Stomach (tissue), 9 donors: ENCODE results near the gene PFDN5. TPM values are rescaled to one million over a fixed set of nuclear protein-coding genes. Genes with fewer than 3 reads are reported as not detected.

Source experiments
- DNase-seq, 2 donors: peaks; one replicate each; pipeline versions ENCODE4 v3.0.0 to v3.0.0-alpha.2; 2013 to 2019
- H3K27ac ChIP-seq, 5 donors: fragments of 200-600 bp in 4 of 5; sonication (generic) in 4 of 5; one replicate each; pipeline ENCODE4 v1.5.1; 2013 to 2019; ENCODE audit warnings: mild to moderate bottlenecking in 1 of 5, moderate library complexity in 1 of 5
- H3K27me3 ChIP-seq, 3 donors: fragments of 200-600 bp; sonication (generic); one replicate each; pipeline ENCODE4 v1.5.1; 2017 to 2019; ENCODE audit warnings: mixed run types in 1 of 3
- H3K36me3 ChIP-seq, 4 donors: fragments of 200-600 bp; sonication (generic); 1 replicate in 3 of 4; 2 replicates in 1 of 4; pipeline ENCODE4 v1.5.1; 2016 to 2019
- H3K4me1 ChIP-seq, 4 donors: fragments of 200-600 bp; sonication (generic); one replicate each; pipeline ENCODE4 v1.5.1; 2016 to 2019
- H3K4me3 ChIP-seq, 4 donors: fragments of 200-600 bp; sonication (generic) in 3 of 4; one replicate each; pipeline ENCODE4 v1.5.1; 2016 to 2019; ENCODE audit warnings: mild to moderate bottlenecking in 1 of 4
- H3K9me3 ChIP-seq, 4 donors: fragments of 200-600 bp; sonication (generic); one replicate each; pipeline ENCODE4 v1.5.1; 2016 to 2019
- EP300 ChIP-seq: sonication (generic); formaldehyde crosslinking; IDR thresholded peaks from one replicate; pipeline ENCODE4 v1.6.1; 2017; ENCODE audit warnings: antibody characterized with exemption
- POLR2A ChIP-seq, 4 donors: fragments of 450-650 bp; IDR thresholded peaks; one replicate each; pipeline ENCODE4 v1.6.1; 2016; ENCODE audit warnings: antibody characterized with exemption in 4 of 4, control low read depth in 2 of 4, mild to moderate bottlenecking in 1 of 4, moderate library complexity in 1 of 4
- POLR2AphosphoS5 ChIP-seq, 3 donors: sonication (generic); formaldehyde crosslinking; IDR thresholded peaks; one replicate each; pipeline ENCODE4 v1.6.1; 2016; ENCODE audit warnings: antibody characterized with exemption in 3 of 3
- WGBS, 5 donors: extraction: QIAGEN DNeasy Blood & Tissue Kit in 3 of 5; methylation state at CpG; one replicate each; pipeline versions ENCODE4 v1.1.5 to v1.1.7; 2013 to 2018; 5-methylcytosine and 5-hydroxymethylcytosine counted together
- intact Hi-C: fragments of 100-400 bp; cut with DNase I; formaldehyde crosslinking; loops from one replicate; pipeline ENCODE4 v1.15.1; 2023; ENCODE audit warnings: low total_unique reads
- polyA plus RNA-seq, 3 donors: library from polyadenylated mRNA; stranded (reverse); fragments of 200-250 nt; gene quantifications; one replicate each; pipeline ENCODE4 v1.2.3, GENCODE V29; 2013
- total RNA-seq, 5 donors: library from RNA; depleted of rRNA; stranded (reverse); fragments of >200 nt; gene quantifications; one replicate each; pipeline versions ENCODE4 v1.1.0 to v1.2.3, GENCODE V29; 2014 to 2016
- TF ChIP-seq, protein P1 (sequence below), 7 experiments: fragments of 450-650 bp in 4 of 7; fragments of 200-600 bp in 3 of 7; sonication (generic) in 3 of 7; IDR thresholded peaks; one replicate each; pipeline ENCODE4 v1.5.1; 2016 to 2019; ENCODE audit warnings: antibody characterized with exemption in 7 of 7, control low read depth in 2 of 7, mild to moderate bottlenecking in 1 of 7
- donor health status: healthy with polysubstance abuse.
- donor health status: Bipolar disorder and iron deficiency.
- donor health status: healthy.

PFDN5 gene
- total and polyA plus RNA-seq, 8 donors, result 207 to 1,886 (median 560) TPM

- intact Hi-C loops, result no loop called here
- peaks cover 0 to 6% (median 2%) of the 10 kb centered on the region in 4 donors for H3K36me3 ChIP-seq
- H3K27ac ChIP-seq, result peak overlapping the region; percentile 81 to 94 (median 91)
- TF ChIP-seq, protein P1, sequence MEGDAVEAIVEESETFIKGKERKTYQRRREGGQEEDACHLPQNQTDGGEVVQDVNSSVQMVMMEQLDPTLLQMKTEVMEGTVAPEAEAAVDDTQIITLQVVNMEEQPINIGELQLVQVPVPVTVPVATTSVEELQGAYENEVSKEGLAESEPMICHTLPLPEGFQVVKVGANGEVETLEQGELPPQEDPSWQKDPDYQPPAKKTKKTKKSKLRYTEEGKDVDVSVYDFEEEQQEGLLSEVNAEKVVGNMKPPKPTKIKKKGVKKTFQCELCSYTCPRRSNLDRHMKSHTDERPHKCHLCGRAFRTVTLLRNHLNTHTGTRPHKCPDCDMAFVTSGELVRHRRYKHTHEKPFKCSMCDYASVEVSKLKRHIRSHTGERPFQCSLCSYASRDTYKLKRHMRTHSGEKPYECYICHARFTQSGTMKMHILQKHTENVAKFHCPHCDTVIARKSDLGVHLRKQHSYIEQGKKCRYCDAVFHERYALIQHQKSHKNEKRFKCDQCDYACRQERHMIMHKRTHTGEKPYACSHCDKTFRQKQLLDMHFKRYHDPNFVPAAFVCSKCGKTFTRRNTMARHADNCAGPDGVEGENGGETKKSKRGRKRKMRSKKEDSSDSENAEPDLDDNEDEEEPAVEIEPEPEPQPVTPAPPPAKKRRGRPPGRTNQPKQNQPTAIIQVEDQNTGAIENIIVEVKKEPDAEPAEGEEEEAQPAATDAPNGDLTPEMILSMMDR (IDR thresholded peaks at IDR 0.05), result no peak
- no peak for TF ChIP-seq POLR2A (IDR thresholded peaks at IDR 0.05)
- no peak for TF ChIP-seq EP300
- no peak for TF ChIP-seq POLR2AphosphoS5 (IDR thresholded peaks at IDR 0.05)
- peaks cover 23 to 53% (median 52%) of the 10 kb centered on the region in 4 donors for H3K4me1 ChIP-seq
- H3K27me3 ChIP-seq, result peaks cover 0 to 21% (median 0%) of the 10 kb centered on the region in 3 donors
- H3K4me3 ChIP-seq, result peak overlapping the region; percentile 52 to 70 (median 62)
- peak; percentile 35 to 68 for DNase-seq
- no peaks in the 10 kb centered on the region for H3K9me3 ChIP-seq
- 8 to 25% (median 12%) methylated on average over 25 to 28 of the region's 28 CpGs for WGBS, 5 donors
Observed at GRCh38 chr12:53324113-53324778, 28.9 kb downstream of the PFDN5 start.

DNA sequence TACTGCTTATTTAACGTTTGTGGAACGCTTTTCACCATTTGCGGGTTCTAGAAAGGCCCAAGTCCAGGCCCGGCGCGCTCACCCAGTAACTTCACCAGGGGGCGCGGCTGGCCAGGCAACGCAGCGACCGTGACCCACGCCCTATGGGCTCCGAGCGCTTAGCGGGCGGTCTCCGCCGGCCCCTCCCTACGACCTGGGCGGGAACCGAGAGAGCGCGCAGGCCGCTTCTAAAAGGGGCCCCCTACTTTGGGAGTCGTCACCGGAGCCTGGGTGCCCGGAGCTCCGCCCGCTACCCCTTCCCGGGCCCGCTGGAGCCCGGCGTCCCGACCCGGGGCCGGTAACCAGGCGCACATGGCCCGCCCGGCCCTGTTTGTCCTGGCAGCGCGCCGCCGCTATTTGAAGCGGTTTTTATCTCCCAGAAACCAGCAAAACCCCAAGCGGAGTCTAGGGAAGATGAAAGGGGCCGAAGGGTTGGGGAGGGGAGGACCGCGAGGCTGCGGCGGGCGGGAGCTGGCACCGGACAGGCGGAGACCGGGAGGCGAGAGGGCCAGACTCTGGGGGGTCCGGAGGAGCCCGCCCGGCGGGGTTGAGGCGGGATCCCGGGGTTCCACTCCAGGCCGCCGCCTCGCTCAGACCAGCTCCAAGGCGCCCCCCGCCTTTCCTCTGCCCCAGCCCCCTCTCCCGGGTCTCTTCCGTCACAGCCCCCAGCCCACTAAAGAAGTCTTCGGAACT, 29.6 kb downstream of the PFDN5 start:
- H3K27me3 ChIP-seq, result peaks cover 0 to 21% (median 0%) of the 10 kb centered on the region in 3 donors
- TF ChIP-seq EP300 (no peak), POLR2A (IDR thresholded peaks at IDR 0.05) (no peak), POLR2AphosphoS5 (IDR thresholded peaks at IDR 0.05) (peak; percentile 45 to 78 (median 48))
- TF ChIP-seq, protein P1 (IDR thresholded peaks at IDR 0.05), result peak in 5 of 7 experiments; percentile 60 to 82 (median 76)
- intact Hi-C loops, result no loop called here
- no peaks in the 10 kb centered on the region for H3K9me3 ChIP-seq
- peak overlapping the region; percentile 52 to 70 (median 62) for H3K4me3 ChIP-seq
- H3K4me1 ChIP-seq, result peaks cover 23 to 51% (median 49%) of the 10 kb centered on the region in 4 donors
- H3K36me3 ChIP-seq, result no peaks in the 10 kb centered on the region
- 0 to 1% (median 1%) methylated on average over 14 to 69 of the region's 69 CpGs for WGBS, 5 donors
- peak overlapping the region; percentile 81 to 94 (median 91) for H3K27ac ChIP-seq
- peak; percentile 93 to 97 for DNase-seq

DNA sequence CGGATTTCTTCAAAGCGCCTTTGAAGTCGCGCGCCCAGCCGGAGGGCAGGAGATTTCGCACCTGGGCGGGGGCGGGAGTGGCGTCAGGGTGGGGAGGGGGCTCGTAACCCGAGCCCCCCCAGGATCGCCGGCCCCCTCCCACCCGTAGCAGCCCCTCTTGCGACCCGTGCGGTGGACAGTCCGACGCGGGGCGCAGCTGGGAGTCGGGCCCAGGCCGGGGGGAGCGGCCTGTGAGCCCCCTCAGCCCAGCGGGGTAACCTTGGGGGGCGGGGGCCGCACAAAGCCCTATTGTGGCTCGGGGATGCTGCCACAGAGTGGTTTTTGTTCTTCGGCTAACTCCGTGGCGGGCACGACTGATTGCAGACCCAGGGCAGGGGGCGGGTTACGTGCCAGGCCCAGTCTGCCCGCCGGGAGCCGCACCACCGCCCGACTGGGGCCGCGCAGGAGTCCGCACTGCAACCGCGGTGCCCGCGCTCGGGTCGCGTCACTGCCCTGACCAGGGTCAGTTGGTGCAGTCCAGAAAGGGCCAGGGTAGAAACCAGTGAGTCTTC, 30.2 kb downstream of the PFDN5 start:
- H3K9me3 ChIP-seq, result no peaks in the 10 kb centered on the region
- H3K4me3 ChIP-seq, result peak overlapping the region; percentile 52 to 70 (median 62)
- DNase-seq, result peak; percentile 32 to 74
- peaks cover 19 to 45% (median 43%) of the 10 kb centered on the region in 4 donors for H3K4me1 ChIP-seq
- no peak for TF ChIP-seq POLR2A (IDR thresholded peaks at IDR 0.05)
- TF ChIP-seq POLR2AphosphoS5 (IDR thresholded peaks at IDR 0.05), result no peak
- TF ChIP-seq EP300, result no peak
- TF ChIP-seq, protein P1 (IDR thresholded peaks at IDR 0.05), result no peak
- H3K27ac ChIP-seq, result peak overlapping the region; percentile 81 to 94 (median 91)
- H3K36me3 ChIP-seq, result no peaks in the 10 kb centered on the region
- 0 to 5% (median 1%) methylated on average over 7 to 50 of the region's 50 CpGs for WGBS, 5 donors
- intact Hi-C loops, result no loop called here
- H3K27me3 ChIP-seq, result peaks cover 0 to 21% (median 0%) of the 10 kb centered on the region in 3 donors

DNA sequence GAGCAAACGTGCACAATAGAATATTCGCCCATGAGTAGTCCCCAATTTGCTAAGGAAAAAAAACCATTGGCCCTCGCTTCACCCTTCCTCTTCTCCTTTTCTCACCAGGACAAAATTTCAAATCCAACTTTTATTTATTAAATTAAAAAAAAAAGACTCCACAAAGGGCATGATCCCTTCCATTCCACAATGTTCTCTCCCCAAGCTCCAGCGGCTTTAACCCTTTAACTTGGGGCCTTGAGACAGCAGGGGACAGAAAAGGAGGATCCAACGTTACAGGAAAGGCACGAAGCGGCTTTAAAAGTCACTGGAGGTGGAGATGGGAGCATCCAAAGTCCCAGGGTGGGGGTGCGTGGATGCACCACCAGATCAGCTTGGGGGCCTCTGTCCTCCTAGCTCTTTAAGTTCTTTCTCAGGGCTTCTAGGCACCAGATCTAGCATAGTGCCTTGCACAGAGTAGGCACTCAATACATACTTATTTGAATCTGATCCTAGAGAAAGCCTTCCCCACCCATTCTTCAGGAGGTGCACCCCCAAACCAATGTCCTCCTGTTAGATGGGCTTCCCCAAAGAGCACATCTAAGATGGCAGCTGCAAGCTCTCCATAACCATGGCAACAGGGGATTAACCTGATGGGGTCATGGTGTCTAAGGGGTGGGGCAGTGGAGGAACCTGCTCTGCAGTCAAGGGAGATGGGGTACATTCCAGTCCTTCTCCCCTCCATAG, 31.3 kb downstream of the PFDN5 start:
- no peak overlapping the region for H3K27ac ChIP-seq
- no peaks in the 10 kb centered on the region for H3K9me3 ChIP-seq
- no peaks in the 10 kb centered on the region for H3K36me3 ChIP-seq
- 78 to 90% (median 82%) methylated on average over 8 of the region's 8 CpGs for WGBS, 5 donors
- no peak for DNase-seq
- H3K27me3 ChIP-seq, result peaks cover 0 to 21% (median 0%) of the 10 kb centered on the region in 3 donors
- H3K4me1 ChIP-seq, result peaks cover 16 to 37% (median 36%) of the 10 kb centered on the region in 4 donors
- TF ChIP-seq, protein P1 (IDR thresholded peaks at IDR 0.05), result no peak
- TF ChIP-seq EP300, result no peak
- no peak for TF ChIP-seq POLR2AphosphoS5 (IDR thresholded peaks at IDR 0.05)
- no peak for TF ChIP-seq POLR2A (IDR thresholded peaks at IDR 0.05)
- H3K4me3 ChIP-seq, result peak overlapping the region in 1 of 4 donors; percentile 70
- intact Hi-C loops, result no loop called here
